ENCODE data around the gene TDRKH.

The TDRKH gene

DNA sequence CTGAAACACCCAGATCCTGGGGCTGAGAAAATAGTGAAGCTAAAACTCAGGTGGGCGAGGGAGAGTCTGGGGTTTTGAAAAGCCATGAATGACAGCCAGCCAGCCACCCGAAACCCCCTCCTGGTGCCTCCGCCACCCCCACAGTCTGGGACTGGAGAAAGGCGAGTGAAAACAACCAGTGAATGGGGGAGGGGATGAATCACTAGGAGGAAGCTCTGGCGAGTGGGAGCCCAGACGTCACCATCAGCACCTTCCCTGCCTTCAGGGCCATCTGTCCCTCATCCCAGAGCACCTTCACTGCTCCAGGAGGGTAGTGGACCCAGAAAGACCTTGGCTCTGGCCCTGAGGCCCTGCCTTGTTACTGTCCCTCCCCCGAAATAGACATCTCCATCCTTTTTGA lies 32.1 kb upstream of the TDRKH start:
- no peak for DNase-seq (ENCODE audit: low read depth)

DNA sequence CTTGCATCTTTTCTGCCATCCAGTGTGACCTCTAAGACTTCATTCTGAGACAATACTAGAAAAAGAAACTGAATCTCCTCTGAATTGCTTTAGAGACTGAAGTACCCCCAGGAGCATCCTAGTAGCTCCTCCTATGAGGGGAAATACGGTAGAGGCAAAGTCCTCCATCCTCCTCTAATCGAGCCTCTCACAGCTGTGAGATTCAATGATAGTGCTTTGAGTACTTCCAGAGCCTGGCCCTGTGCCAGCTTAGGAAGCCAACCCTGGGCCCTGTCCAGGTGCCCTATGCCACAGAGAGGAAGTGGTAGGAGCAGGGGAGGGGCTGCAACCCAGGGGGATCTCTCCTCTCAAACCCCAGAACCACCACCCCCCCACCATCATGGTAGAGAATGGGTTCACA lies 30.6 kb upstream of the TDRKH start:
- DNase-seq (ENCODE audit: low read depth) = no peak

GRCh38 chr1:151819976-151820623 lies 29.8 kb upstream of the TDRKH start:
- DNase-seq (ENCODE audit: low read depth) = no peak

GRCh38 chr1:151819227-151819835 lies 29.0 kb upstream of the TDRKH start:
- DNase-seq (ENCODE audit: low read depth) = peak; percentile 21

DNA sequence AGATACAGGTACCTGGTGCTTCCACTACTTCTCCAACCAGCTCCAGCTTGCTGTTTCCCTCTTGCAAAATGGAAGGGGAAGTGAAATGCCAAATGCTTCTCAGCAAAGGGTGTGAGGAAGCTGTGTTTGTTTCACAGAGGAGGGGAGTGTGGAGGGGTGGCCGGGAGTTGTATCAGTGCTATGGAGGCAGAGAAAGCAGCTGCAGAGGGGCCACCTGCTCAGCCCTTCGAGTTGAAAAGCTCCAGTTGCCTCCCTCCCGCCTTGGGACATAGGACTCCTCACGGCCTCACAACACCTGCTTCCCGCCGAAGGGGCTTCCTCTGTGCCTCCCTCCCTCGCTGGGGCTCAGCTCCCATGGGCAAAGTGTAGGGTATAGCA lies 27.0 kb upstream of the TDRKH start:
- no peak for DNase-seq (ENCODE audit: low read depth)

GRCh38 chr1:151816548-151817352 lies 26.4 kb upstream of the TDRKH start:
- DNase-seq (ENCODE audit: low read depth) = no peak

DNA sequence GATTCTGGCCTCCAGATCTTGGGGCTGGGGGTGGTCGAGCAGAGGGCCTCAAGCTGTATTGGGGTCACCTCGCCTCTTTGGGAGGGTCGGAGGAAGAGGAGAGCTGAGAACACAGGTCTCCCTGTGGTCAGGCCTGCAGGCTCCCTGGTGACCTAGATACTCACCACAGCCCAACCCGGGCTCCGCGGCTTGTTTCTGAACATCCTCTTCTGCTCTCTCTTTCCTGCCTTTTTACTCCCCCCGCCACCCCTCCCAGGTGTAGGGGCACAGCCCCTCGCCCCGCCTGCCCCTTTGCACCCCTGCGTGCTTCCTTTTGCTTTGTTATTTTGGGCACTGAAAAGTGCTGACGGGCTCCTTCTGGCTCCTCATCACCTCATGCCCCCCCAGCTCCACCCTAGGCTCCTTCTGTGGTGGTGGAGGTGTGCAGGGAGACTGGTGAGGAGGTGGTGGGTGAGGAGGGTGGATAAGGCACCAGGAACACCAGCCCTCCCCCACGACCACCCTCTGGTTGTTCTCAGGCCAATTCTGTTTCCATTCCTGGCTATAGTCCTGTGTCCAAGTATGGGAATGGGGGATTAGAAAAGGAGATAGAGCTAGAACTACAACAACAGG lies 25.5 kb upstream of the TDRKH start:
- no peak for DNase-seq (ENCODE audit: low read depth)

GRCh38 chr1:151814971-151815545 lies 24.8 kb upstream of the TDRKH start:
- no peak for DNase-seq (ENCODE audit: low read depth)

DNA sequence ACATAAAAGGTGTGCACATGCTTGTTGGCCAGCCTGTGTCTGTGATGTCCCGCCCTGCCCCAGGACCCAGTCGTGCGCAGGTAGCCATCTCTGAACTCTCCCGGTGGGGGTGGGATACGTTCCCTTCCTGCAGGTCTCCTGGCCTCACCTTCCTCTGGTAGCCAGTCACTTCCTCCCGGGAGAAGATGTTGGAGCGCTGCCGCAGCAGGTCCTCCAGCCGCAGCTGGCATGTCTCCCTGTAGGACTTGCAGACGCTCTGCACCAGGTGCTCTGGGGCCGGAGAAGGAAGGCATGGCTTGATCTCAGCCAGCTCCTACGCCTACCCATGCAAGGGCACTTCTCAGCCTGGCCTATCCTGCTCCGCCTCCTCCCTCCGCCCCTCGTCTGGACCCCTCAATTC lies 24.1 kb upstream of the TDRKH start:
- no peak for DNase-seq (ENCODE audit: low read depth)

DNA sequence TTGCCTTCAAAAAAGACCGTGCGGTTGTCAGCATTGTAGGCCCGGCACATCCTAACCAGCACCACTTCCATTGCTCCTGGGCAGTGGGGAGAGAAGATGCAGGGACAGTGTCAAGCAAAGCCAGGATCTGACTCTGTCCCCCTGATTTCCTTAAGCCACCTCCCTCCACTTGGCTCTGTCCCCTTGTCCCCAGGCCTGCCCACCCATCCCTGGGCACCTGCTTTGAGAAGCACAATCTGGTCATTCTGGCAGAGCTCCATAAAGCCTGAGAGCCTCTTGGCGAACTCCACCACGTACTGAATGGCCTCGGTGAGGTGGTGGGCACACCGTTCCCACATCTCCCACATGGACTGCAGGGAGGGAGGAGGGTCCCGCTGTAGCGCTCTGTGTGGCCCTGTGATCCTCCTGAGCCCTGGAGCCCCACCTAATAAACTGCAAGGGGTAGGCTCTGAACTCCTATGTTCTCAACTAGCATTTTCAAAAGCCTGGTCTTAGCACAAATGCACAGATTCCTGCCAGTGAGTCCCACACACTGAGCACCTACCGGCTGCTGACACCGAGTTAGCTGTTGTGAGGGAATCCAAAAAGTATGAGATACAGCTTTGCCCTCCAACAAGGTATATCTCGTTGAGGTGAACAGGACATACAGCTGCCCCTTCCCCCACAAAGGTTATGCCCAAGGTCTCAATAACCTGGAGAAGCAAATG lies 23.1 kb upstream of the TDRKH start:
- no peak for DNase-seq (ENCODE audit: low read depth)

DNA sequence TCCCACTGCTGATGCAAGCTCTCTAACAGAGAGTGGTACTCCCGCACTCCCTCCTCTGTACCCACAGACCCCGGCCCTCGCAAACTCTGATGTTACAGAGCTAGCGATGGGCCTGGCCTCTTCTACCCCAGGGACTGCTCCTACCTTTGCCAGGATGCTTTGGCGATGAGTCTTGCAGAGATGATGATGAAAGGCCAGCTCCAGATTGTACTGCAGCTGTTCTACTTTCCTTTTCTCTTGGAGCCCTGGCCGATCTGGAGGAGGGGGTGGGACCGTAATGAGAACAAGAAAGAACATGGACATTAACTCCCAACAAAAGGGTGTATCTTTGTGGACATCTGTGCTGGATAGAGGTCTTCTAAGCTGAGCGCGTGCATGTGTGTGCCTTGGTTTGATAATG lies 20.9 kb upstream of the TDRKH start:
- DNase-seq (ENCODE audit: low read depth) = no peak

GRCh38 chr1:151809985-151810556 lies 19.8 kb upstream of the TDRKH start:
- DNase-seq (ENCODE audit: low read depth) = no peak

DNA sequence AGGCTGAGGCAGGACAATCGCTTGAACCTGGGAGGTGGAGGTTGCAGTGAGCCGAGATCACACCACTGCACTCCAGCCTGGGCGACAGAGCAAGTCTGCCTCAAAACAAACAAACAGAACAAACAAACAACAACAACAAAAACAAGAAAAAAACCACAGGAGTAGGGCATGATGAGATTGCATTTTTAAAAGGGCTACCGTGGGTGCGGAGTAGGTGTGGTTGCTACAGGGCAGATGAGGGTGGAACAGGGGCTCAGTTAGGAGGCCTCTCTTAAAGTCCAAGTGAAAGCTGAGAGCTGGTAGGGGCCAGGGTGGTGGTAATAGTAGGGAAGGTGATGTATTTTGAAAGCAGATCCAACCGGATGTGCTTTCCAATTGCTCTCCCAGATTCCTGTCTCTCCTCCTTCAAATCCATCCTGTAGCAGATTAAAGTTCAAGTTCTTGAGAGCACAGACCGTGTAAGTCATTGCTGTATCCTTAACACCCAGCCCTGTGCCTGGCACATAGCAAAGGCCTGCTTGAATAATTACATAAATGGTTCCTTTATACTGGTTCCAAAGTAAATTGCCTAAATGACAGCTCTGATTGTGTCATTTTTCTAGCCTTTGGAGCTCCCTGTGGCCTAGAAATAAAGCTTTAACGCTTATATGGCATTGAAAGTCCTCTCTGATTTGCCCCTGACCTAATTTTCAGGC lies 19.1 kb upstream of the TDRKH start:
- DNase-seq (ENCODE audit: low read depth) = no peak

DNA sequence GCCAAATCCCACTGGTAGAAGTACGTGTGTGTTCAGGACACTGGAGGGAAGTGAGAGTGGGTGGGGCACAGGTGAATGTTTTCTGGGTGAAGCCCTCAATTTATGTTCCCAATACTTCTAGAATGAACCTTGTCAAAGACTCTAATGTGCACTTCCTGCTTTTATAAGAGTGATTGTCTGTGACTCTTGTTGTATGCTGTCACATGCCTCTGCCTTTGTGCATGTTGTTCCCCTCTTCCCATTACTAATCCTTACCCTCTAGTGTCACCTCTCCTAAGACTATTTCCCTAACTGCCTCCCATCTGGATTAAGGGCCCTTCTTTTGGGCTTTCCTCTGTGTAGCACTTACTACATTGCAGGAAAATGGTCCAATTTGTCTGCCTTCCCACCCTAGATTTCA lies 17.5 kb upstream of the TDRKH start:
- DNase-seq (ENCODE audit: low read depth) = no peak

DNA sequence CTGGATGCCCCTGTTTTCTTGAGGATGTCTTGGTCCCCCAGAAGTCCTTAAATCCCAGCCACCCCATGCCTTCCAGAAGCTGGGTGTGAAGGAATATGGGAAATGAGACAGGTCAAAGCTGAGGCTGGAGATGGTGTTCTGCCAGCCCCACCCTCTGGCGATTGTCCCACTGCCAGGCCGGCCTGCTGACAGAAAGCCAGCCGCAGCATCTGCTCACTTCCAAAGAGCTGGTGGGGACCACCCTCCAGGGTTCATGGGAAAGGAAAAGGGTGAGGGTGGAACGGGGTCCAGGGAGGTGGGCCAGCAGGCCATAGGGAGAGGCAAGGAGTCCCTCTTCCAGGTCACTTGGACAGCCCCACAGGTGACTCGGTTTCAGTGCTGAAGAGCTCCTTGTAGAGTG lies 16.8 kb upstream of the TDRKH start:
- DNase-seq (ENCODE audit: low read depth) = no peak

DNA sequence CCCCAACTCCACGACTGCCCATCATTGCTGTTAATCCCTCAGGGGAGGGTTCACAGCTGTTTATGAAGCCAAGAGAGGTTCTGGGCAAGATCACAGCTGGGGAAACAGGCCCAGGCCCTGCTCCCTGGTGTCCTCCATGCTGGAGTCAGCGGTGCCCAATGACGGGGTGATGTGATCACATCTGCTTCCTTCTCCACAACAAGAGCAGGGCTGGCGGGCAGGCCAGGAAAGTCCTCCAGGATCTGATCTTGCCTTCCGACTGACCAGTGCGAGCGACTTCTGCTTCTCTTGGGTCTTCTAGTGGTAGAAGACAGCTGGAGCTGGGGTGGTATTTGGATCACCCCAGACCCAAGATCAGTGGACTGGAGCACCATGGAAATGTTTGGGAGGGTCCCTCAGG lies 15.9 kb upstream of the TDRKH start:
- no peak for DNase-seq (ENCODE audit: low read depth)

- DNase-seq (ENCODE audit: low read depth) = no peak
These were observed 14.9 kb upstream of the TDRKH start, which contains the start of gene LINGO4 for GRCh38 chr1:151805066-151805820. TSS of gene LINGO4 (minus strand) at chr1:151805419. CDS start at chr1:151802704, 2,715 bp downstream.

DNA sequence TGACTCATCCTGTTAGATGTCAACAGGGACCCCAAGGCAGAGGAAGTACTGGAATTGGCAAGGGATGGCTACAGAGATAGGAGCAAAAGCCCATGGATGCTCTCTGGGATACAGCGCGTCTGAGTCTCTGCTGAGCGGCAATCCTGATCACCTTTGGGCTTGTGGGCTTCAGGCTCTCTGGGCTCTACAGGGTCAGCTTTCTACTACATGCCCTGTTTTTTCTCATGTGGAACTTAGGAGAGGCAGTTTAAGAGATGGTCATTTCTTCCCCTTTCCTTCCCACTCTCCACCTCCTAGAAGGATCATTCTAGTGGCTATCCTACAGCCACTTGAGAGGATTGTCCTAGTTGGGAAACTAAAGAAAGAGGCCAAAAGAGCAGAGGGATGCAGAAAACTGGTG lies 13.6 kb upstream of the TDRKH start:
- DNase-seq (ENCODE audit: low read depth) = no peak

- DNase-seq (ENCODE audit: low read depth) = no peak
These were observed 12.9 kb upstream of the TDRKH start for GRCh38 chr1:151803164-151803563.

DNA sequence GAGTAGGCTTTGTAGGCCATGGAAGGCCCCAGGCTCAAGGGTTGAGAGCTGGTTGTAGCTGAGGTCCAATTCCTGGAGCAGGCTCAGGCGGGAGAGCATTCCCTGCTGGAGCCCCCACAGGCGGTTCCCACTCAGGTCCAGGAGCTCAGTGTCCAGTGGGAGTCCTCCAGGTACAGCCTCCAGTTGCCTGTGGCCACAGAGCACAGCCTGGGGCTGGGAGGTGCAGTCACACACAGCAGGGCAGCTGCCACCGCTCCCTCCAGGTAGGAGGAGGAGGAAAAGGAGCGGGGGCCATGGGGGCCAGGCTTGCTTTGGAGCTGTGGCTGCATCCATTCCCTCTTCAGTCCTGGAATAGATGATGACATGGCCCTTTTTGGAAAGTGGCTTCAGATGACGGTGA lies 12.1 kb upstream of the TDRKH start:
- DNase-seq (ENCODE audit: low read depth) = no peak
